K562 (cell line): ENCODE measurements around the gene SMCHD1. TPM values are rescaled to one million over a fixed set of nuclear protein-coding genes. Genes with fewer than 3 reads are reported as not detected.
A peak's percentile ranks its signal among the peaks of the same experiment; 100 is the strongest.

Source experiments
- BRCA1 ChIP-seq, 2 experiments: fragments of 450-650 bp in 1 of 2; sonication (generic) in 1 of 2; formaldehyde crosslinking in 1 of 2; IDR thresholded peaks; 2 replicates each; pipeline versions ENCODE4 v1.5.0 to v1.6.1; 2017 to 2020; ENCODE audit warnings: mild to moderate bottlenecking in 1 of 2, missing genetic modification reagents in 1 of 2
- CAMTA2 ChIP-seq: fragments of 250-450 bp; sonication (Bioruptor Pico); conservative IDR thresholded peaks from 2 replicates; pipeline ENCODE4 v1.5.1; 2022
- CUX1 ChIP-seq: fragments of 200-800 bp; sonication (Bioruptor generic); IDR thresholded peaks from 2 replicates; pipeline ENCODE4 v1.6.1; 2016; ENCODE audit warnings: missing genetic modification characterization, missing compliant biosample characterization
- ETV1 ChIP-seq: fragments of 450-650 bp; conservative IDR thresholded peaks from 2 replicates; pipeline ENCODE4 v1.6.1; 2016; ENCODE audit warnings: missing genetic modification characterization, control low read depth, low read depth, missing compliant biosample characterization
- GTF2A2 ChIP-seq: IDR thresholded peaks from 2 replicates; pipeline ENCODE4 v1.6.1; 2016; ENCODE audit warnings: mild to moderate bottlenecking, missing genetic modification characterization, missing compliant biosample characterization
- MYNN ChIP-seq, 2 experiments: sonication (generic); formaldehyde crosslinking in 1 of 2; IDR thresholded peaks; 2 replicates each; pipeline versions ENCODE4 v1.5.0 to v1.6.1; 2016 to 2020; ENCODE audit warnings: antibody characterized with exemption in 1 of 2, missing genetic modification reagents in 1 of 2
- PCBP1 ChIP-seq: fragments of 200-400 bp; formaldehyde crosslinking; IDR thresholded peaks from 2 replicates; pipeline ENCODE4 v1.6.1; 2018; ENCODE audit warnings: mild to moderate bottlenecking, low read depth, low read length; ENCODE audit not compliant: poor library complexity, severe bottlenecking
- PHF21A ChIP-seq: fragments of 450-650 bp; IDR thresholded peaks from 2 replicates; pipeline ENCODE4 v1.6.1; 2017; ENCODE audit warnings: low read depth, borderline replicate concordance
- SIN3B ChIP-seq: fragments of 450-650 bp; IDR thresholded peaks from 2 replicates; pipeline ENCODE4 v1.6.1; 2017; ENCODE audit warnings: low read depth, mild to moderate bottlenecking, moderate library complexity
- SMAD4 ChIP-seq: fragments of 250-450 bp; sonication (Bioruptor Pico); conservative IDR thresholded peaks from 2 replicates; pipeline ENCODE4 v1.8.0; 2021; ENCODE audit warnings: inconsistent platforms, mild to moderate bottlenecking, moderate library complexity
- SNIP1 ChIP-seq: fragments of 450-650 bp; IDR thresholded peaks from 2 replicates; pipeline ENCODE4 v1.7.1; 2017; ENCODE audit warnings: low read depth, mild to moderate bottlenecking
- SNRNP70 ChIP-seq: fragments of 200-400 bp; formaldehyde crosslinking; optimal IDR thresholded peaks from 2 replicates; pipeline ENCODE3; 2017; ENCODE audit warnings: low read depth, low read length
- TAF7 ChIP-seq: fragments of 450-650 bp; IDR thresholded peaks from 2 replicates; pipeline ENCODE4 v1.6.1; 2016; ENCODE audit warnings: missing genetic modification characterization, missing compliant biosample characterization
- TBL1XR1 ChIP-seq, 2 experiments: IDR thresholded peaks; 2 replicates each; pipeline ENCODE4 v1.6.1; 2012; ENCODE audit warnings: improper control_type of control experiment in 2 of 2, low read length in 2 of 2, mild to moderate bottlenecking in 1 of 2
- TCF7 ChIP-seq: sonication (generic); IDR thresholded peaks from 2 replicates; pipeline ENCODE4 v1.6.1; 2016; ENCODE audit warnings: antibody characterized with exemption, borderline replicate concordance
- TGIF2 ChIP-seq: sonication (generic); formaldehyde crosslinking; IDR thresholded peaks from 2 replicates; pipeline ENCODE4 v1.8.1; 2022; ENCODE audit warnings: mild to moderate bottlenecking, missing genetic modification reagents, moderate library complexity
- UBTF ChIP-seq, 2 experiments: IDR thresholded peaks; 2 replicates each; pipeline ENCODE4 v1.6.1; 2012; ENCODE audit warnings: improper control_type of control experiment in 2 of 2, low read depth in 2 of 2, low read length in 2 of 2, borderline replicate concordance in 1 of 2
- ZNF174 ChIP-seq: fragments of 250-450 bp; sonication (Bioruptor Pico); IDR thresholded peaks from 2 replicates; pipeline ENCODE4 v1.4.0; 2020; ENCODE audit warnings: mild to moderate bottlenecking
- ZNF764 ChIP-seq: fragments of 250-450 bp; sonication (Bioruptor Pico); IDR thresholded peaks from 2 replicates; pipeline ENCODE4 v1.4.0; 2020; ENCODE audit warnings: low read depth, mild to moderate bottlenecking, moderate library complexity
- ZNF780A ChIP-seq: fragments of 250-450 bp; sonication (Bioruptor Pico); IDR thresholded peaks from 2 replicates; pipeline ENCODE4 v1.5.0; 2021; ENCODE audit warnings: mild to moderate bottlenecking
- ZNF785 ChIP-seq: fragments of 250-450 bp; sonication (Bioruptor Pico); IDR thresholded peaks from 2 replicates; pipeline ENCODE4 v1.4.0; 2020; ENCODE audit warnings: mild to moderate bottlenecking
- polyA plus RNA-seq, 8 experiments: library from polyadenylated mRNA; depleted of rRNA in 4 of 8; stranded (reverse) in 5 of 8; unstranded in 3 of 8; fragments of >200 nt; fragmentation: Nextera tagmentation in 2 of 8; fragmentation: Illumina TruSeq in 1 of 8; extraction: Ambion mirVana in 2 of 8; extraction: Trizol in 1 of 8; gene quantifications; 2 replicates each; pipeline versions ENCODE4 v1.2.1 to v1.2.3, GENCODE V29; 2011 to 2014; ENCODE audit warnings: inconsistent platforms in 1 of 8, missing spikeins in 1 of 8
- total RNA-seq, 7 experiments: library from RNA; depleted of rRNA in 6 of 7; stranded (reverse); fragments of >200 nt in 6 of 7; fragmentation: Illumina TruSeq in 2 of 7; extraction: Trizol in 2 of 7; gene quantifications; 2 replicates each; pipeline versions ENCODE4 v1.2.1 to v1.2.3, GENCODE V29; 2011 to 2021; ENCODE audit warnings: low replicate concordance in 1 of 7

The SMCHD1 gene
- total and polyA plus RNA-seq, 9 of the 15 experiments (the other 6 are each of a cell fraction or from before 2014, with no cell fraction given): 6.3 to 144 (median 72.7) TPM

- peak; percentile 61; the same call in 1 of the 2 replicates for TF ChIP-seq TAF7 (tag)
- TF ChIP-seq UBTF (IDR thresholded peaks at IDR 0.05; ENCODE audit: borderline replicate concordance in 1 of 2, low read depth in 2 of 2, low read length in 2 of 2): peak; percentile 12 to 67; a peak in 1 of 4 replicates
- no peak for TF ChIP-seq ZNF785 (CRISPR knock-in tag)
- TF ChIP-seq TGIF2: peak; percentile 80; the same call in 1 of the 2 replicates
- TF ChIP-seq TCF7: no peak; the same call in 1 of the 2 replicates
- no peak for TF ChIP-seq ZNF780A
- no peak for TF ChIP-seq MYNN (IDR thresholded peaks at IDR 0.05)
- TF ChIP-seq MYNN (CRISPR knock-in tag; IDR thresholded peaks at IDR 0.05): no peak
- TF ChIP-seq ETV1: no peak
- TF ChIP-seq TBL1XR1 (IDR thresholded peaks at IDR 0.05; ENCODE audit: low read length in 2 of 2): no peak; a peak in 2 of 4 replicates
- no peak for TF ChIP-seq PHF21A
- no peak for TF ChIP-seq CUX1 (CRISPR knock-in tag)
- TF ChIP-seq SNRNP70: no peak
- TF ChIP-seq PCBP1: peak; percentile 22
- no peak for TF ChIP-seq GTF2A2 (tag)
- TF ChIP-seq SMAD4: peak; percentile 87
- TF ChIP-seq ZNF764 (CRISPR knock-in tag): no peak
- TF ChIP-seq SIN3B: peak; percentile 79
- TF ChIP-seq SNIP1: no peak
- TF ChIP-seq ZNF174 (CRISPR knock-in tag): no peak
- TF ChIP-seq BRCA1 (IDR thresholded peaks at IDR 0.05): no peak
- TF ChIP-seq BRCA1 (CRISPR knock-in tag; IDR thresholded peaks at IDR 0.05): peak; percentile 98; the same call in 1 of the 2 replicates
- peak; percentile 13; the same call in 1 of the 2 replicates for TF ChIP-seq CAMTA2 (CRISPR knock-in tag)
Observed at GRCh38 chr18:2655178-2655953, at the start of gene SMCHD1 (continued).
